Keratinocyte (primary cell): ENCODE measurements around the gene TRIM14. TPM values are rescaled to one million over a fixed set of nuclear protein-coding genes. Genes with fewer than 3 reads are reported as not detected.

ENCODE experiments used
- DNase-seq: peaks from one replicate; pipeline ENCODE4 v3.0.0-alpha.2; 2011; ENCODE audit warnings: low read depth, missing footprints, low spot score
- FAIRE-seq: peaks from 2 replicates; lab custom pipeline; 2011; peaks lifted over from hg19 to GRCh38; lab: Jason Lieb, UNC
- H2AFZ ChIP-seq: 2 replicates; pipeline ENCODE4 v1.6.0; 2012; ENCODE audit warnings: low read length, control low read depth, inconsistent platforms; ENCODE audit not compliant: control insufficient read depth
- H3K27ac ChIP-seq: 2 replicates; pipeline ENCODE4 v1.5.1; 2011; ENCODE audit warnings: low read length; ENCODE audit not compliant: control insufficient read depth, insufficient read depth
- H3K27me3 ChIP-seq: 3 replicates; pipeline ENCODE4 v1.6.0; 2011; ENCODE audit warnings: low read length; ENCODE audit not compliant: control insufficient read depth, insufficient read depth; ENCODE audit errors: extremely low read depth
- H3K36me3 ChIP-seq, 2 experiments: 2 replicates in 1 of 2; 3 replicates in 1 of 2; pipeline ENCODE4 v1.5.1; 2011; ENCODE audit warnings: low read length in 2 of 2, mild to moderate bottlenecking in 1 of 2; ENCODE audit not compliant: control insufficient read depth in 2 of 2, insufficient read depth in 2 of 2; ENCODE audit errors: extremely low read depth in 1 of 2
- H3K4me1 ChIP-seq: 3 replicates; pipeline ENCODE4 v1.5.1; 2011; ENCODE audit warnings: low read length; ENCODE audit not compliant: control insufficient read depth, insufficient read depth; ENCODE audit errors: extremely low read depth
- H3K4me2 ChIP-seq: 3 replicates; pipeline ENCODE4 v1.6.0; 2011; ENCODE audit warnings: low read depth, low read length; ENCODE audit not compliant: control insufficient read depth, insufficient read depth; ENCODE audit errors: extremely low read depth
- H3K4me3 ChIP-seq, 3 experiments: fragments of 200-600 bp in 1 of 3; sonication (generic) in 1 of 3; 2 replicates in 2 of 3; 3 replicates in 1 of 3; pipeline ENCODE4 v1.5.1; 2011 to 2016; ENCODE audit warnings: low read length in 3 of 3, mild to moderate bottlenecking in 3 of 3, control low read depth in 2 of 3, inconsistent platforms in 1 of 3, low read depth in 1 of 3, mixed read lengths in 1 of 3, mixed run types in 1 of 3, moderate library complexity in 1 of 3; ENCODE audit not compliant: control insufficient read depth in 2 of 3, insufficient read depth in 2 of 3; ENCODE audit errors: extremely low read depth in 1 of 3
- H3K79me2 ChIP-seq: 2 replicates; pipeline ENCODE4 v1.6.0; 2012; ENCODE audit warnings: low read length; ENCODE audit not compliant: control insufficient read depth, insufficient read depth
- H3K9ac ChIP-seq: 3 replicates; pipeline ENCODE4 v1.6.0; 2011; ENCODE audit warnings: low read length; ENCODE audit not compliant: control insufficient read depth, insufficient read depth; ENCODE audit errors: extremely low read depth
- H3K9me1 ChIP-seq: 3 replicates; pipeline ENCODE4 v1.6.0; 2011; ENCODE audit warnings: low read length; ENCODE audit not compliant: control insufficient read depth, insufficient read depth; ENCODE audit errors: extremely low read depth
- H3K9me3 ChIP-seq: 2 replicates; pipeline ENCODE4 v1.5.1; 2012; ENCODE audit warnings: low read depth, low read length; ENCODE audit not compliant: control insufficient read depth
- H4K20me1 ChIP-seq: 3 replicates; pipeline ENCODE4 v1.6.0; 2011; ENCODE audit warnings: low read length; ENCODE audit not compliant: control insufficient read depth, insufficient read depth; ENCODE audit errors: extremely low read depth
- CTCF ChIP-seq, 3 experiments: IDR thresholded peaks in 1 of 3; conservative IDR thresholded peaks in 1 of 3; optimal IDR thresholded peaks in 1 of 3; 2 replicates in 2 of 3; 3 replicates in 1 of 3; pipeline versions ENCODE3 to v1.5.1; 2011; ENCODE audit warnings: low read length in 3 of 3, mild to moderate bottlenecking in 3 of 3, moderate library complexity in 2 of 3, control low read depth in 1 of 3, inconsistent platforms in 1 of 3; ENCODE audit not compliant: insufficient read depth in 2 of 3; ENCODE audit errors: extremely low read depth in 1 of 3
- EZH2 ChIP-seq: IDR thresholded peaks from one replicate; pipeline ENCODE4 v1.6.1; 2012; ENCODE audit warnings: inconsistent platforms, mild to moderate bottlenecking, low read length, moderate library complexity
- dilution Hi-C: fragments of 300-500 bp; cut with MboI; formaldehyde crosslinking; loops from one replicate; pipeline ENCODE4 v1.7.0; 2020; ENCODE audit warnings: low sequenced_read_pairs; ENCODE audit not compliant: extremely low pct_ligation_motif_present
- polyA plus RNA-seq, 5 experiments: library from polyadenylated mRNA; depleted of rRNA in 3 of 5; stranded (reverse) in 3 of 5; stranded (forward) in 1 of 5; unstranded in 1 of 5; fragments of >200 nt; gene quantifications; 1 replicate in 1 of 5; 2 replicates in 3 of 5; 3 replicates in 1 of 5; pipeline versions ENCODE4 v1.2.1 to v1.2.3, GENCODE V29; 2011 to 2012; ENCODE audit warnings: missing spikeins in 2 of 5, low read depth in 1 of 5, low replicate concordance in 1 of 5

Gene TRIM14
- polyA plus RNA-seq, 1 donor (not counting 4 experiments of a cell fraction or from before 2014, with no cell fraction given), result 22.1 TPM

GRCh38 chr9:98056269-98057137 lies 62.5 kb downstream of the TRIM14 start, which contains the start of gene NANS:
TSS of gene NANS (plus strand) at chr9:98056732. CDS start at chr9:98056809, 77 bp downstream.
- peak within 1 kb of the TSS; percentile 75 for H3K27ac ChIP-seq
- no peaks in the 10 kb centered on the region for H3K27me3 ChIP-seq
- H3K9me1 ChIP-seq, result no peaks in the 10 kb centered on the region
- no peaks in the 10 kb centered on the region for H4K20me1 ChIP-seq
- dilution Hi-C loops, result no loop called here
- no peak for TF ChIP-seq EZH2
- TF ChIP-seq CTCF (optimal IDR thresholded peaks at IDR 0.05 in 1 of 3, IDR thresholded peaks at IDR 0.05 in 1 of 3, conservative IDR thresholded peaks at IDR 0.05 in 1 of 3; ENCODE audit: extremely low read depth in 1 of 3, insufficient read depth in 2 of 3, low read length in 3 of 3), result peak in 2 of 3 experiments; percentile 13 to 31
- peak within 1 kb of the TSS; percentile 95 for H2AFZ ChIP-seq
- H3K36me3 ChIP-seq, result peaks cover 0 to 3% of the 10 kb centered on the region in 2 experiments
- peak; percentile 72 for DNase-seq
- H3K4me3 ChIP-seq, result peak within 1 kb of the TSS; percentile 74 to 88 (median 83)
- H3K4me2 ChIP-seq, result peak within 1 kb of the TSS; percentile 95
- peaks cover 13% of the 10 kb centered on the region for H3K4me1 ChIP-seq
- H3K9ac ChIP-seq, result peak within 1 kb of the TSS; percentile 89
- no peaks in the 10 kb centered on the region for H3K9me3 ChIP-seq
- peaks cover 27% of the 10 kb centered on the region for H3K79me2 ChIP-seq
- FAIRE-seq, result peak; percentile 9

- DNase-seq (no peak), FAIRE-seq (no peak)
- no peak overlapping the region for H2AFZ ChIP-seq
- H3K27me3 ChIP-seq, result no peaks in the 10 kb centered on the region
- H3K27ac ChIP-seq, result no peak overlapping the region
- no peak overlapping the region for H3K4me2 ChIP-seq
- no peak overlapping the region for H3K4me3 ChIP-seq
- H3K9me3 ChIP-seq, result no peaks in the 10 kb centered on the region
- TF ChIP-seq EZH2 (no peak), CTCF (optimal IDR thresholded peaks at IDR 0.05 in 1 of 3, IDR thresholded peaks at IDR 0.05 in 1 of 3, conservative IDR thresholded peaks at IDR 0.05 in 1 of 3; ENCODE audit: extremely low read depth in 1 of 3, insufficient read depth in 2 of 3, low read length in 3 of 3) (no peak)
- dilution Hi-C loops, result no loop called here
- H3K4me1 ChIP-seq, result peaks cover 13% of the 10 kb centered on the region
- peaks cover 21% of the 10 kb centered on the region for H3K79me2 ChIP-seq
- no peak overlapping the region for H3K9ac ChIP-seq
- H4K20me1 ChIP-seq, result no peaks in the 10 kb centered on the region
- H3K9me1 ChIP-seq, result no peaks in the 10 kb centered on the region
- H3K36me3 ChIP-seq, result no peaks in the 10 kb centered on the region
These were observed 64.6 kb downstream of the TRIM14 start for GRCh38 chr9:98054376-98054951.
